ENCODE measurements around the gene AMBRA1.

DNA sequence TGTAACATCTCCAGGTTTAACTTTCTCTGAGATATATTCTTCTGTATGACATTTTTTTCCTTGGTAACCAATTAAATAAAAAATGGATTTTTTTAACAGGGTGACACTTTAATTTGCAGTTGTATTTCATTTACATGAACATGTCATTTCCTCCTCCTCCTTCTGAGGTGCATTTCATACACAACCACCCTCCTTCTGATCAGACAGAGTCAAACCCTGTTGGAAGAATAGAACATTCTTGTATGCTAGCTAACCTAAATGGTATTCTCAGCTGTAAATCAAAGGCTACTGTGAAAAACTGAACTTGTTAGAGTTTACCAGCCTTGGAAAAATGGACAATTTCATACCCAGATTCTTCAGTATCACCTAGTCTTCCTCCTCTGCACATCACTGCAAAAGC lies 149.5 kb downstream of the AMBRA1 start:
- TF ChIP-seq, protein P1, sequence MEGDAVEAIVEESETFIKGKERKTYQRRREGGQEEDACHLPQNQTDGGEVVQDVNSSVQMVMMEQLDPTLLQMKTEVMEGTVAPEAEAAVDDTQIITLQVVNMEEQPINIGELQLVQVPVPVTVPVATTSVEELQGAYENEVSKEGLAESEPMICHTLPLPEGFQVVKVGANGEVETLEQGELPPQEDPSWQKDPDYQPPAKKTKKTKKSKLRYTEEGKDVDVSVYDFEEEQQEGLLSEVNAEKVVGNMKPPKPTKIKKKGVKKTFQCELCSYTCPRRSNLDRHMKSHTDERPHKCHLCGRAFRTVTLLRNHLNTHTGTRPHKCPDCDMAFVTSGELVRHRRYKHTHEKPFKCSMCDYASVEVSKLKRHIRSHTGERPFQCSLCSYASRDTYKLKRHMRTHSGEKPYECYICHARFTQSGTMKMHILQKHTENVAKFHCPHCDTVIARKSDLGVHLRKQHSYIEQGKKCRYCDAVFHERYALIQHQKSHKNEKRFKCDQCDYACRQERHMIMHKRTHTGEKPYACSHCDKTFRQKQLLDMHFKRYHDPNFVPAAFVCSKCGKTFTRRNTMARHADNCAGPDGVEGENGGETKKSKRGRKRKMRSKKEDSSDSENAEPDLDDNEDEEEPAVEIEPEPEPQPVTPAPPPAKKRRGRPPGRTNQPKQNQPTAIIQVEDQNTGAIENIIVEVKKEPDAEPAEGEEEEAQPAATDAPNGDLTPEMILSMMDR (IDR thresholded peaks at IDR 0.05): no peak
- TF ChIP-seq EP300 (IDR thresholded peaks at IDR 0.05) (no peak), POLR2A (IDR thresholded peaks at IDR 0.05; ENCODE audit: low read depth) (no peak), POLR2AphosphoS5 (IDR thresholded peaks at IDR 0.05) (no peak)
